ENCODE measurements around the gene GSG1L. TPM values are rescaled to one million over a fixed set of nuclear protein-coding genes. Genes with fewer than 3 reads are reported as not detected.

The GSG1L gene
- total RNA-seq, 3 donors from 2014 or later = not detected

DNA sequence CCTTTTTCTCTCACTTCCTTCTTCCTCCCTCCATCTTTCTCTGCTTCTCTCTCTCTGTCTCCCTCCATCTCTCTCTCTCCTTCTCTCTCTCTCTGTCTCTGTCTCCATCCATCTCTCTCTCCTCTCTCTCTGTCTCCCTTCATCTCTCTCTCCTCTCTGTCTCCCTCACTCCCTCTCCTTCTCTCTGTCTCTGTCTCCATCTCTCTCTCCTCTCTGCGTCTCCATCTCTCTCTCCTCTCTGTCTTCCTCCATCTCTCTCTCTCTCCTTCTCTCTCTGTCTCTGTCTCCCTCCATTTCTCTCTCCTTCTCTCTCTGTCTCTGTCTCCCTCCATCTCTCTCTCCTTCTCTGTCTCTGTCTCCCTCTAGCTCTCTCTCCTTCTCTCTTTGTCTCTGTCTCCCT, 194.1 kb downstream of the GSG1L start:
- Histone ChIP-seq H3K36me3 (no peaks in the 10 kb centered on the region), H3K9me3 (peaks cover 13 to 35% of the 10 kb centered on the region in 2 donors), H3K27me3 (no peaks in the 10 kb centered on the region), H3K4me1 (no peaks in the 10 kb centered on the region), H3K27ac (no peak overlapping the region), H3K4me3 (no peak overlapping the region)
- DNase-seq (ENCODE audit: low spot score in 2 of 2) = no peak
- intact Hi-C loops (cut with DNase I; ENCODE audit: low total_unique reads) = no loop called here
- TF ChIP-seq POLR2AphosphoS5 (IDR thresholded peaks at IDR 0.05) (no peak), CTCF (IDR thresholded peaks at IDR 0.05) (no peak), POLR2A (IDR thresholded peaks at IDR 0.05) (no peak)

DNA sequence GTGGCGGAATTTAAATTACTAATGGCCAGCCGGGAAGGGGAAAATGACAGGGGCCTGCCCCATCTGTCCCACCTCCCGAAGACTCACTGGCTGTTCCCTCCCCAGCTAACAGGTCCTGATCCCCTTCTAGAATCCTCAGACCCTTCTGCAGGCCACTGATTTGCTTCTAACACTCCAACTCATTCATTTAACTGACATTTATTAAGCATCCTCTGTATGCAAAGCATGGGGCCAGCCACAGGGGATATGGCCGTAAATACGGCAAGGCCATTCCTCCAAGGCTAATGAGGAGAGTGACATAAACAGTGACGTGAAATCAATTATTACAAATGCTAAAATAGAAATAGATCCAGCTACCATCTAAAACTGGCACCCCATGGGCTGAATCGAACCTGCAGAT, 195.3 kb downstream of the GSG1L start:
- Histone ChIP-seq H3K4me1 (no peaks in the 10 kb centered on the region), H3K36me3 (no peaks in the 10 kb centered on the region), H3K4me3 (no peak overlapping the region), H3K9me3 (peaks cover 15 to 38% of the 10 kb centered on the region in 2 donors), H3K27me3 (no peaks in the 10 kb centered on the region), H3K27ac (no peak overlapping the region)
- TF ChIP-seq POLR2AphosphoS5 (IDR thresholded peaks at IDR 0.05) (no peak), POLR2A (IDR thresholded peaks at IDR 0.05) (no peak), CTCF (IDR thresholded peaks at IDR 0.05) (no peak)
- no peak for DNase-seq (ENCODE audit: low spot score in 2 of 2)
- intact Hi-C loops (cut with DNase I; ENCODE audit: low total_unique reads) = no loop called here

DNA sequence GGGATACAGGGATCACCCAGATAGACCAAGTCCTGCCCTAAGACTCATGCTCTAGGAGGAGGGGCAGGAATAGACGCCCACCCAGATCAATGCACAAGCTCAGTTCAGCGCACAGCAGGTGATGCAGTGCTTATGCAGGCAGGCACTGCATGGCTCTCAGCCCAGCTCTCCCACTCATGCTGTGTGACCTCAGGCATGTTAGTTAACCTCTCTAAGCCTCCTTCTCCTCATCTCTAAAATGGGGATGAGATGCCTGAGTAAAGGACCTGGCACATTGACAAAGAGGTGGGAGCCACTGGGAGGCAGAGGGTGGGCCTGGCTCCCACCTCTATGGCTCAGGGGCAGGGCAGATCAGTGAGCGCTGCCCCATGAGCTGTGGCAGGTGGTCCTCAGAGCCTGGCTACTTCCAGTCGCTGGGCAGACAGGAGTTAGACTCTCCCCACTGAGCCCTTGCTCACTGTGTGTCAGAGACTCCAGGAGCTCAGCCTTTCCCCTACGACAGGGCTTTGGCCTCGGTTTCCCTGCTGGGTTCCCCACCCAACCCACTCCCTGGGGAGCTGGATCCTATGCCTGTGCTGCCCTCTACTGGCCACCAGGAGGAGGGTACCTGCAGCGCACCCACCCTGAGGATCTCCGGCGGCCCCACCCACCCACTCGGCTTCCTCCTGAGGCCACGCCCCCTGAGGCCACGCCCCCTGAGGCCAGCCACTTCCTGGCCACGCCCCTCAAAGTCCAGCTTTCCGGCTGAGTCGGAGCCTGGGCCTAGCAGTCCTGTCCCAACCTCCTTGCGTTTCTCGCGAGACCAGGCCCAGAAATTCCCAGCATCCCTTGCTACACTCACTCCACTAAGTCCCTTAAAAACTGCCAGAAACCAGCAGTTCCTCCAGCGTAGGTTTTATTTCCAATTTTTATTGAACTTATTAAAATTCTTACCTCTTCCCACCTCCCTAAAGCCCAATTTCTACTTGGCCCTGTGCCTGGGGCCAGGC, 196.1 kb downstream of the GSG1L start:
- TF ChIP-seq CTCF (IDR thresholded peaks at IDR 0.05) = no peak
- Histone ChIP-seq H3K27me3 (no peaks in the 10 kb centered on the region), H3K36me3 (no peaks in the 10 kb centered on the region), H3K4me1 (no peaks in the 10 kb centered on the region), H3K27ac (no peak overlapping the region), H3K4me3 (no peak overlapping the region), H3K9me3 (peaks cover 21 to 40% of the 10 kb centered on the region in 2 donors)
- DNase-seq (ENCODE audit: low spot score in 2 of 2) = peak in 1 of 2 donors; percentile 54
- intact Hi-C loops (cut with DNase I; ENCODE audit: low total_unique reads) = no loop called here

GRCh38 chr16:27863377-27863776, 200.1 kb downstream of the GSG1L start:
- no peak for DNase-seq (ENCODE audit: low spot score in 2 of 2)
- no peak overlapping the region for H3K4me3 ChIP-seq
- no peak for TF ChIP-seq POLR2AphosphoS5 (IDR thresholded peaks at IDR 0.05)
- TF ChIP-seq POLR2A (IDR thresholded peaks at IDR 0.05) = no peak
- TF ChIP-seq CTCF (IDR thresholded peaks at IDR 0.05) = no peak
- no peaks in the 10 kb centered on the region for H3K4me1 ChIP-seq
- peaks cover 23 to 40% of the 10 kb centered on the region in 2 donors for H3K9me3 ChIP-seq
- H3K36me3 ChIP-seq = no peaks in the 10 kb centered on the region
- H3K27me3 ChIP-seq = no peaks in the 10 kb centered on the region
- intact Hi-C loops (cut with DNase I; ENCODE audit: low total_unique reads) = no loop called here
- no peak overlapping the region for H3K27ac ChIP-seq

GRCh38 chr16:27862953-27863352, 200.6 kb downstream of the GSG1L start:
- H3K27ac ChIP-seq = no peak overlapping the region
- H3K4me1 ChIP-seq = no peaks in the 10 kb centered on the region
- intact Hi-C loops (cut with DNase I; ENCODE audit: low total_unique reads) = no loop called here
- TF ChIP-seq POLR2AphosphoS5 (IDR thresholded peaks at IDR 0.05) (no peak), POLR2A (IDR thresholded peaks at IDR 0.05) (no peak), CTCF (IDR thresholded peaks at IDR 0.05) (no peak)
- DNase-seq (ENCODE audit: low spot score in 2 of 2) = no peak
- H3K36me3 ChIP-seq = no peaks in the 10 kb centered on the region
- H3K27me3 ChIP-seq = no peaks in the 10 kb centered on the region
- no peak overlapping the region for H3K4me3 ChIP-seq
- H3K9me3 ChIP-seq = peaks cover 23 to 40% of the 10 kb centered on the region in 2 donors
